ENCODE measurements around the gene PICK1. TPM values are rescaled to one million over a fixed set of nuclear protein-coding genes. Genes with fewer than 3 reads are reported as not detected.

Gene PICK1
- polyA plus RNA-seq, 1 donor (not counting 4 experiments of a cell fraction or from before 2014, with no cell fraction given): 26.8 TPM

DNA sequence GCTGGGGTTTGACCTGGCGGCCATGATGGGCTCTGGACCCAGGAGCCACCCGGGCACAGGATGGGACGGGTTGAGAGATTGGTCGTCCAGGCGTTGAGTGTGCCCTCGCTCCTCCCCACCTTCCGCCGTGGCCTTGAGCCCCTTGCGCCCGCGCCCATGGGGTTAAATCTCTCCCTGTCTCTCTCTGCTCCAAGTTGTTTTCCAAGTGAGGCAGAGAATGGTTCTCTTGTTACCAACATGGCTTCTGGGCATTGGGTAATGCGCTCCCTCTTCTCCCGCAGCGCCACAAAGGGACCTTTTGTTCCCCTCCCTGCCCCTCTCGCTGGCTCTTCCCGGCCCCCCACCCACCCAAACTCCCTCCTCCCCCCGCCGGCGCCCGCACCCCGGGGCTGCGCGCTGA lies 18.8 kb upstream of the PICK1 start:
- Histone ChIP-seq H2AFZ (ENCODE audit: control insufficient read depth, low read length) (no peak overlapping the region), H3K4me3 (ENCODE audit: control insufficient read depth in 2 of 3, extremely low read depth in 1 of 3, insufficient read depth in 2 of 3, low read depth in 1 of 3, low read length in 3 of 3) (no peak overlapping the region), H3K27me3 (ENCODE audit: control insufficient read depth, extremely low read depth, insufficient read depth, low read length) (no peaks in the 10 kb centered on the region), H3K79me2 (ENCODE audit: control insufficient read depth, insufficient read depth, low read length) (no peaks in the 10 kb centered on the region), H3K9me3 (ENCODE audit: control insufficient read depth, low read depth, low read length) (no peaks in the 10 kb centered on the region), H3K4me2 (ENCODE audit: control insufficient read depth, extremely low read depth, insufficient read depth, low read depth, low read length) (no peak overlapping the region), H3K9me1 (ENCODE audit: control insufficient read depth, extremely low read depth, insufficient read depth, low read length) (no peaks in the 10 kb centered on the region), H3K4me1 (ENCODE audit: control insufficient read depth, extremely low read depth, insufficient read depth, low read length) (peaks cover 10% of the 10 kb centered on the region), H4K20me1 (ENCODE audit: control insufficient read depth, extremely low read depth, insufficient read depth, low read length) (no peaks in the 10 kb centered on the region), H3K36me3 (ENCODE audit: control insufficient read depth in 2 of 2, extremely low read depth in 1 of 2, insufficient read depth in 2 of 2, low read length in 2 of 2) (no peaks in the 10 kb centered on the region), H3K9ac (ENCODE audit: control insufficient read depth, extremely low read depth, insufficient read depth, low read length) (no peak overlapping the region), H3K27ac (ENCODE audit: control insufficient read depth, insufficient read depth, low read length) (no peak overlapping the region)
- no peak for TF ChIP-seq EZH2 (IDR thresholded peaks at IDR 0.05; ENCODE audit: low read length)
- TF ChIP-seq, protein P1, sequence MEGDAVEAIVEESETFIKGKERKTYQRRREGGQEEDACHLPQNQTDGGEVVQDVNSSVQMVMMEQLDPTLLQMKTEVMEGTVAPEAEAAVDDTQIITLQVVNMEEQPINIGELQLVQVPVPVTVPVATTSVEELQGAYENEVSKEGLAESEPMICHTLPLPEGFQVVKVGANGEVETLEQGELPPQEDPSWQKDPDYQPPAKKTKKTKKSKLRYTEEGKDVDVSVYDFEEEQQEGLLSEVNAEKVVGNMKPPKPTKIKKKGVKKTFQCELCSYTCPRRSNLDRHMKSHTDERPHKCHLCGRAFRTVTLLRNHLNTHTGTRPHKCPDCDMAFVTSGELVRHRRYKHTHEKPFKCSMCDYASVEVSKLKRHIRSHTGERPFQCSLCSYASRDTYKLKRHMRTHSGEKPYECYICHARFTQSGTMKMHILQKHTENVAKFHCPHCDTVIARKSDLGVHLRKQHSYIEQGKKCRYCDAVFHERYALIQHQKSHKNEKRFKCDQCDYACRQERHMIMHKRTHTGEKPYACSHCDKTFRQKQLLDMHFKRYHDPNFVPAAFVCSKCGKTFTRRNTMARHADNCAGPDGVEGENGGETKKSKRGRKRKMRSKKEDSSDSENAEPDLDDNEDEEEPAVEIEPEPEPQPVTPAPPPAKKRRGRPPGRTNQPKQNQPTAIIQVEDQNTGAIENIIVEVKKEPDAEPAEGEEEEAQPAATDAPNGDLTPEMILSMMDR (optimal IDR thresholded peaks at IDR 0.05 in 1 of 3, IDR thresholded peaks at IDR 0.05 in 1 of 3, conservative IDR thresholded peaks at IDR 0.05 in 1 of 3; ENCODE audit: extremely low read depth in 1 of 3, insufficient read depth in 2 of 3, low read length in 3 of 3): no peak
- DNase-seq (ENCODE audit: low read depth, low spot score): no peak
- no peak for FAIRE-seq
- dilution Hi-C loops (cut with MboI; ENCODE audit: extremely low pct_ligation_motif_present, low sequenced_read_pairs): no loop called here

DNA sequence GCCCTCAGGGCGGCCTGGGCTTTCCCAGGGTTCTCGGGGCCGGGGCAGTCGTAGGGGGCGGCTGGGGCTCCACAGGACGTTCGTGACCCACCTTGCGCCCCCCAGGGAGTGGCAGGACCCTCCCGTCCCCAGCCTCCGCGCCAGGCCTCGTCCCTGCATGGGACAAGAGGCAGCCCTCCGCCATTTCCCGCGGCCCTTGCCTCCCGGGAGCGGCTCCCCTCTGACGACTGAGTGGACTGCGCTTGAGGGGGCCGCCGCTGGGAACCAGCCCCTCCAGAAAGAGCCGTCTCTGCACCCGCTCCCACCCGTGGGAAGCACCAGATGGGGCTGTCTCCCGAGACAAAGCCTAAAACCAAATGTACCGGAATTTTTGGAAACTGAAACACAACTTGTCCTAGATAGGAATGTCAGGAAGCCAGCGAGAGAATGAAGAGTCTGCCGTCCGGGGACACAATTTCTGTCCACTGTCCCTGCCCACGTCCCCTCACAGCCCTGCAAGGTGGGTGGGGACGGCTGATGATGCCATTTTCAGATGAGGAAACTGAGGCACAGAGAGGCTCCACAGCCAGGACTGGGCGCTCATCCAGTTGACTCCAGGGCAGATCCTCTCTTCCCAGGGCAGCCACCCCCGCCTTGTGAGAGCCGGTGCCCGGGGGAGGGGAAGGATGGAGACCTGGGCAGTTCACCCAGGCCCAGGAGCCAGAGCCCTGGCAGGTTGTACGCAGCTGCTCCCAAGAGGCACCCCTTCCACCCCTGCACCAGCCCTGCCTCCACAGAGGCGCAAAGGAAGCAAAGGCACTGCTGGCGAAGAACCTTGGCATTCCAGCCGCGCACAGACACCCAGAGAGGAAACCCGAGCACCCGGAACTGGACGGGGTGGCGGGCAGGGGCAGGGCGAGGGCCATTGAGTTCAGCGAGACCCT lies 18.1 kb upstream of the PICK1 start:
- no peak overlapping the region for H3K9ac ChIP-seq (ENCODE audit: control insufficient read depth, extremely low read depth, insufficient read depth, low read length)
- no peaks in the 10 kb centered on the region for H3K27me3 ChIP-seq (ENCODE audit: control insufficient read depth, extremely low read depth, insufficient read depth, low read length)
- dilution Hi-C loops (cut with MboI; ENCODE audit: extremely low pct_ligation_motif_present, low sequenced_read_pairs): no loop called here
- H3K27ac ChIP-seq (ENCODE audit: control insufficient read depth, insufficient read depth, low read length): no peak overlapping the region
- FAIRE-seq (no peak), DNase-seq (ENCODE audit: low read depth, low spot score) (no peak)
- no peak overlapping the region for H3K4me3 ChIP-seq (ENCODE audit: control insufficient read depth in 2 of 3, extremely low read depth in 1 of 3, insufficient read depth in 2 of 3, low read depth in 1 of 3, low read length in 3 of 3)
- no peaks in the 10 kb centered on the region for H4K20me1 ChIP-seq (ENCODE audit: control insufficient read depth, extremely low read depth, insufficient read depth, low read length)
- H3K4me1 ChIP-seq (ENCODE audit: control insufficient read depth, extremely low read depth, insufficient read depth, low read length): peaks cover 8% of the 10 kb centered on the region
- H3K36me3 ChIP-seq (ENCODE audit: control insufficient read depth in 2 of 2, extremely low read depth in 1 of 2, insufficient read depth in 2 of 2, low read length in 2 of 2): no peaks in the 10 kb centered on the region
- TF ChIP-seq EZH2 (IDR thresholded peaks at IDR 0.05; ENCODE audit: low read length): no peak
- TF ChIP-seq, protein P1 (optimal IDR thresholded peaks at IDR 0.05 in 1 of 3, IDR thresholded peaks at IDR 0.05 in 1 of 3, conservative IDR thresholded peaks at IDR 0.05 in 1 of 3; ENCODE audit: extremely low read depth in 1 of 3, insufficient read depth in 2 of 3, low read length in 3 of 3): no peak
- no peak overlapping the region for H3K4me2 ChIP-seq (ENCODE audit: control insufficient read depth, extremely low read depth, insufficient read depth, low read depth, low read length)
- no peak overlapping the region for H2AFZ ChIP-seq (ENCODE audit: control insufficient read depth, low read length)
- H3K9me1 ChIP-seq (ENCODE audit: control insufficient read depth, extremely low read depth, insufficient read depth, low read length): no peaks in the 10 kb centered on the region
- no peaks in the 10 kb centered on the region for H3K79me2 ChIP-seq (ENCODE audit: control insufficient read depth, insufficient read depth, low read length)
- no peaks in the 10 kb centered on the region for H3K9me3 ChIP-seq (ENCODE audit: control insufficient read depth, low read depth, low read length)

All from keratinocyte (primary cell).